Dendritic cell treated with granulocyte-macrophage colony-stimulating factor and Interleukin-4, amounts not matched to agents 40 ng/mL and 50 ng/mL, for 4 days (primary cell): Measurements from ENCODE around the gene NME4.
"Not testable (repeated sequence)": the region's sequence is repeated elsewhere in the genome, so short reads cannot be mapped to it uniquely, and the experiment has no call there.

ENCODE experiments used
- H3K27ac Mint-ChIP-seq: one replicate; pipeline ENCODE4 v1.8.0; 2022; ENCODE audit warnings: mild to moderate bottlenecking, mixed read lengths
- H3K27me3 Mint-ChIP-seq: one replicate; pipeline ENCODE4 v1.8.0; 2022; ENCODE audit warnings: mild to moderate bottlenecking, mixed read lengths
- H3K36me3 Mint-ChIP-seq: one replicate; pipeline ENCODE4 v1.8.0; 2022; ENCODE audit warnings: low read depth, mixed read lengths
- H3K4me1 Mint-ChIP-seq: one replicate; pipeline ENCODE4 v1.8.0; 2022; ENCODE audit warnings: low read depth, mixed read lengths
- H3K4me3 Mint-ChIP-seq: one replicate; pipeline ENCODE4 v1.8.0; 2022; ENCODE audit warnings: mild to moderate bottlenecking, moderate library complexity, mixed read lengths
- H3K9me3 Mint-ChIP-seq: one replicate; pipeline ENCODE4 v1.8.0; 2022; ENCODE audit warnings: mixed read lengths
- intact Hi-C: fragments of 100-400 bp; cut with micrococcal nuclease; formaldehyde crosslinking; loops from one replicate; pipeline ENCODE4 v1.15.0; 2022

Gene NME4

GRCh38 chr16:407253-407652 is 10.3 kb downstream of the NME4 start:
- no peak overlapping the region for H3K27ac Mint-ChIP-seq
- H3K4me3 Mint-ChIP-seq, result no peak overlapping the region
- H3K9me3 Mint-ChIP-seq, result no peaks in the 10 kb centered on the region
- intact Hi-C loops, result no loop called here
- peaks cover 25% of the 10 kb centered on the region for H3K36me3 Mint-ChIP-seq
- H3K4me1 Mint-ChIP-seq, result no peaks in the 10 kb centered on the region
- H3K27me3 Mint-ChIP-seq, result no peaks in the 10 kb centered on the region

- Mint-ChIP-seq H3K4me1 (no peaks in the 10 kb centered on the region), H3K27me3 (no peaks in the 10 kb centered on the region), H3K36me3 (peaks cover 25% of the 10 kb centered on the region), H3K27ac (no peak overlapping the region), H3K9me3 (no peaks in the 10 kb centered on the region), H3K4me3 (no peak overlapping the region)
- intact Hi-C loops, result no loop called here
Measured at GRCh38 chr16:410516-411178, 13.6 kb downstream of the NME4 start.

- Mint-ChIP-seq H3K4me1 (no peaks in the 10 kb centered on the region), H3K36me3 (peaks cover 25% of the 10 kb centered on the region), H3K4me3 (no peak overlapping the region), H3K9me3 (no peaks in the 10 kb centered on the region), H3K27me3 (no peaks in the 10 kb centered on the region), H3K27ac (no peak overlapping the region)
- intact Hi-C loops, result no loop called here
Measured at GRCh38 chr16:411576-412265, 14.7 kb downstream of the NME4 start.

GRCh38 chr16:414395-415169 is 17.6 kb downstream of the NME4 start:
- intact Hi-C loops, result no loop called here
- Mint-ChIP-seq H3K4me3 (no peak overlapping the region), H3K9me3 (no peaks in the 10 kb centered on the region), H3K27me3 (no peaks in the 10 kb centered on the region), H3K36me3 (peaks cover 25% of the 10 kb centered on the region), H3K4me1 (no peaks in the 10 kb centered on the region), H3K27ac (no peak overlapping the region)

- H3K27ac Mint-ChIP-seq, H3K4me1 Mint-ChIP-seq, H3K27me3 Mint-ChIP-seq, H3K4me3 Mint-ChIP-seq, H3K9me3 Mint-ChIP-seq, intact Hi-C loops: not testable (repeated sequence)
- peaks cover 20% of the 10 kb centered on the region for H3K36me3 Mint-ChIP-seq
Measured at GRCh38 chr16:415170-415498, 18.1 kb downstream of the NME4 start.

GRCh38 chr16:422179-422578 is 25.2 kb downstream of the NME4 start:
- H3K27ac Mint-ChIP-seq, intact Hi-C loops, H3K9me3 Mint-ChIP-seq, H3K36me3 Mint-ChIP-seq, H3K4me3 Mint-ChIP-seq: not testable (repeated sequence)
- H3K4me1 Mint-ChIP-seq, result peaks cover 22% of the 10 kb centered on the region
- H3K27me3 Mint-ChIP-seq, result peaks cover 29% of the 10 kb centered on the region

GRCh38 chr16:424033-424622 is 27.1 kb downstream of the NME4 start:
- intact Hi-C loops, result no loop called here
- peaks cover 5% of the 10 kb centered on the region for H3K36me3 Mint-ChIP-seq
- peaks cover 37% of the 10 kb centered on the region for H3K27me3 Mint-ChIP-seq
- no peaks in the 10 kb centered on the region for H3K9me3 Mint-ChIP-seq
- H3K4me3 Mint-ChIP-seq, result peak overlapping the region; percentile 82
- peak overlapping the region; percentile 87 for H3K27ac Mint-ChIP-seq
- H3K4me1 Mint-ChIP-seq, result peaks cover 40% of the 10 kb centered on the region

- peak overlapping the region; percentile 87 for H3K27ac Mint-ChIP-seq
- H3K36me3 Mint-ChIP-seq, result peaks cover 10% of the 10 kb centered on the region
- peak overlapping the region; percentile 82 for H3K4me3 Mint-ChIP-seq
- intact Hi-C loops, result no loop called here
- H3K27me3 Mint-ChIP-seq, result peaks cover 37% of the 10 kb centered on the region
- no peaks in the 10 kb centered on the region for H3K9me3 Mint-ChIP-seq
- H3K4me1 Mint-ChIP-seq, result peaks cover 40% of the 10 kb centered on the region
Measured at GRCh38 chr16:424623-425081, 27.7 kb downstream of the NME4 start.

GRCh38 chr16:425082-425718 is 28.2 kb downstream of the NME4 start, which contains the start of gene RAB11FIP3:
TSS of gene RAB11FIP3 (plus strand) at chr16:425649. CDS start at chr16:426007, 358 bp downstream.
- peak within 1 kb of the TSS; percentile 87 for H3K27ac Mint-ChIP-seq
- intact Hi-C loops, result no loop called here
- peaks cover 37% of the 10 kb centered on the region for H3K27me3 Mint-ChIP-seq
- H3K4me3 Mint-ChIP-seq, result peak within 1 kb of the TSS; percentile 82
- H3K9me3 Mint-ChIP-seq, result no peaks in the 10 kb centered on the region
- H3K36me3 Mint-ChIP-seq, result peaks cover 10% of the 10 kb centered on the region
- H3K4me1 Mint-ChIP-seq, result peaks cover 40% of the 10 kb centered on the region

GRCh38 chr16:425740-426114 is 28.7 kb downstream of the NME4 start:
- intact Hi-C loops, result no loop called here
- H3K27me3 Mint-ChIP-seq, result peaks cover 36% of the 10 kb centered on the region
- peaks cover 40% of the 10 kb centered on the region for H3K4me1 Mint-ChIP-seq
- H3K9me3 Mint-ChIP-seq, result no peaks in the 10 kb centered on the region
- peak overlapping the region; percentile 87 for H3K27ac Mint-ChIP-seq
- H3K36me3 Mint-ChIP-seq, result peaks cover 10% of the 10 kb centered on the region
- peak overlapping the region; percentile 82 for H3K4me3 Mint-ChIP-seq

GRCh38 chr16:426115-426905 is 29.3 kb downstream of the NME4 start:
- peaks cover 33% of the 10 kb centered on the region for H3K27me3 Mint-ChIP-seq
- intact Hi-C loops, result no loop called here
- H3K4me3 Mint-ChIP-seq, result peak overlapping the region; percentile 74
- H3K4me1 Mint-ChIP-seq, result peaks cover 40% of the 10 kb centered on the region
- H3K9me3 Mint-ChIP-seq, result no peaks in the 10 kb centered on the region
- peak overlapping the region; percentile 67 for H3K27ac Mint-ChIP-seq
- peaks cover 10% of the 10 kb centered on the region for H3K36me3 Mint-ChIP-seq

GRCh38 chr16:426906-427249 is 29.9 kb downstream of the NME4 start:
- intact Hi-C loops, result no loop called here
- Mint-ChIP-seq H3K27ac (peak overlapping the region; percentile 67), H3K9me3 (no peaks in the 10 kb centered on the region), H3K27me3 (peaks cover 33% of the 10 kb centered on the region), H3K4me1 (peaks cover 40% of the 10 kb centered on the region), H3K36me3 (peaks cover 10% of the 10 kb centered on the region), H3K4me3 (peak overlapping the region; percentile 74)

- intact Hi-C loops, result no loop called here
- H3K27ac Mint-ChIP-seq, result peak overlapping the region; percentile 67
Measured at GRCh38 chr16:427250-427649, 30.3 kb downstream of the NME4 start.

More at GRCh38 chr16:427250-427649, 30.3 kb downstream of the NME4 start:
- peak overlapping the region; percentile 74 for H3K4me3 Mint-ChIP-seq
- peaks cover 40% of the 10 kb centered on the region for H3K4me1 Mint-ChIP-seq
- H3K36me3 Mint-ChIP-seq, result peaks cover 10% of the 10 kb centered on the region
- peaks cover 33% of the 10 kb centered on the region for H3K27me3 Mint-ChIP-seq
- H3K9me3 Mint-ChIP-seq, result no peaks in the 10 kb centered on the region
